H9 (cell line): ENCODE data around the gene SDHB. TPM values are rescaled to one million over a fixed set of nuclear protein-coding genes. Genes with fewer than 3 reads are reported as not detected.

ENCODE experiments used
- DNase-seq: peaks from one replicate; pipeline ENCODE4 v3.0.0-alpha.2; 2017
- H2AFZ ChIP-seq: one replicate; pipeline ENCODE4 v1.6.1; 2013; ENCODE audit warnings: mild to moderate bottlenecking, low read length, control low read depth, moderate library complexity
- H2AK5ac ChIP-seq: 2 replicates; pipeline ENCODE4 v1.6.1; 2013; ENCODE audit warnings: low read length, control low read depth, mixed read lengths; ENCODE audit not compliant: insufficient read length
- H2BK120ac ChIP-seq: one replicate; pipeline ENCODE4 v1.6.1; 2013; ENCODE audit warnings: low read depth, mild to moderate bottlenecking, low read length, control low read depth, inconsistent platforms; ENCODE audit not compliant: poor library complexity, severe bottlenecking
- H2BK12ac ChIP-seq: 2 replicates; pipeline ENCODE4 v1.6.1; 2013; ENCODE audit warnings: low read length, control low read depth, mixed read lengths, low read depth; ENCODE audit not compliant: insufficient read length
- H2BK15ac ChIP-seq: 2 replicates; pipeline ENCODE4 v1.6.1; 2013; ENCODE audit warnings: low read depth, low read length, control low read depth
- H2BK20ac ChIP-seq: one replicate; pipeline ENCODE4 v1.6.1; 2013; ENCODE audit warnings: low read depth, mild to moderate bottlenecking, low read length, control low read depth, inconsistent platforms; ENCODE audit not compliant: poor library complexity, severe bottlenecking
- H2BK5ac ChIP-seq: 2 replicates; pipeline ENCODE4 v1.6.1; 2013; ENCODE audit warnings: low read length, control low read depth, mixed read lengths; ENCODE audit not compliant: insufficient read length
- H3K14ac ChIP-seq: 2 replicates; pipeline ENCODE4 v1.6.1; 2013; ENCODE audit warnings: low read length, control low read depth; ENCODE audit not compliant: insufficient read depth
- H3K18ac ChIP-seq: 2 replicates; pipeline ENCODE4 v1.6.1; 2013; ENCODE audit warnings: low read depth, mild to moderate bottlenecking, mixed read lengths, low read length, control low read depth; ENCODE audit not compliant: insufficient read length
- H3K23ac ChIP-seq: 2 replicates; pipeline ENCODE4 v1.6.1; 2013; ENCODE audit warnings: low read length, control low read depth, mixed read lengths, low read depth; ENCODE audit not compliant: insufficient read length
- H3K23me2 ChIP-seq: 2 replicates; pipeline ENCODE4 v1.6.1; 2013; ENCODE audit warnings: low read depth, mild to moderate bottlenecking, mixed read lengths, low read length, control low read depth; ENCODE audit not compliant: insufficient read length, poor library complexity, severe bottlenecking
- H3K27ac ChIP-seq: 2 replicates; pipeline ENCODE4 v1.5.1; 2013; ENCODE audit warnings: low read length, control low read depth, mixed read lengths, low read depth; ENCODE audit not compliant: insufficient read length
- H3K27me3 ChIP-seq: 2 replicates; pipeline ENCODE4 v1.6.1; 2013; ENCODE audit warnings: low read length, control low read depth, inconsistent platforms; ENCODE audit not compliant: insufficient read depth
- H3K4ac ChIP-seq: 2 replicates; pipeline ENCODE4 v1.6.1; 2013; ENCODE audit warnings: low read depth, mild to moderate bottlenecking, control low read depth, inconsistent platforms, low read length, moderate library complexity
- H3K4me1 ChIP-seq: 2 replicates; pipeline ENCODE4 v1.6.1; 2013; ENCODE audit warnings: low read length, control low read depth, inconsistent platforms; ENCODE audit not compliant: insufficient read depth
- H3K4me2 ChIP-seq: 2 replicates; pipeline ENCODE4 v1.6.1; 2013; ENCODE audit warnings: low read length, control low read depth, mixed read lengths; ENCODE audit not compliant: insufficient read length, insufficient read depth
- H3K56ac ChIP-seq: 2 replicates; pipeline ENCODE4 v1.6.1; 2013; ENCODE audit warnings: low read depth, mild to moderate bottlenecking, mixed read lengths, low read length, control low read depth; ENCODE audit not compliant: insufficient read length
- H3K79me1 ChIP-seq: 2 replicates; pipeline ENCODE4 v1.6.1; 2013; ENCODE audit warnings: low read depth, mild to moderate bottlenecking, moderate library complexity, low read length, control low read depth, inconsistent platforms; ENCODE audit not compliant: insufficient read depth, poor library complexity, severe bottlenecking
- H3K79me2 ChIP-seq: 2 replicates; pipeline ENCODE4 v1.6.1; 2013; ENCODE audit warnings: low read length, control low read depth, inconsistent platforms; ENCODE audit not compliant: insufficient read depth
- H3K9ac ChIP-seq: 2 replicates; pipeline ENCODE4 v1.6.1; 2013; ENCODE audit warnings: low read length, control low read depth, mixed read lengths; ENCODE audit not compliant: insufficient read length; ENCODE audit errors: extremely low read depth
- H3K9me3 ChIP-seq: one replicate; pipeline ENCODE4 v1.6.1; 2013; ENCODE audit warnings: low read depth, low read length, inconsistent platforms; ENCODE audit not compliant: control insufficient read depth
- H3T11ph ChIP-seq: one replicate; pipeline ENCODE4 v1.6.1; 2013; ENCODE audit warnings: mild to moderate bottlenecking, low read length, control low read depth, inconsistent platforms
- H4K20me1 ChIP-seq: one replicate; pipeline ENCODE4 v1.6.1; 2013; ENCODE audit not compliant: control insufficient read depth, insufficient read length, insufficient read depth
- H4K5ac ChIP-seq: 2 replicates; pipeline ENCODE4 v1.6.1; 2013; ENCODE audit warnings: low read depth, mild to moderate bottlenecking, mixed read lengths, low read length, control low read depth; ENCODE audit not compliant: insufficient read length
- H4K8ac ChIP-seq: replicated peaks from 2 replicates; pipeline ENCODE4 v1.6.1; 2013; ENCODE audit warnings: low read length, control low read depth, mixed read lengths, low read depth; ENCODE audit not compliant: insufficient read length
- H4K91ac ChIP-seq: 2 replicates; pipeline ENCODE4 v1.6.1; 2013; ENCODE audit warnings: low read depth, mild to moderate bottlenecking, moderate library complexity, mixed read lengths, low read length, control low read depth; ENCODE audit not compliant: insufficient read length
- H3K27ac Mint-ChIP-seq, 3 experiments: 2 replicates in 2 of 3; 3 replicates in 1 of 3; pipeline ENCODE4 v1.8.0; 2020 to 2021; ENCODE audit warnings: mixed read lengths in 3 of 3, mild to moderate bottlenecking in 1 of 3, moderate library complexity in 1 of 3
- H3K27me3 Mint-ChIP-seq: 2 replicates; pipeline ENCODE4 v1.8.0; 2021; ENCODE audit warnings: low read depth, mild to moderate bottlenecking, moderate library complexity, mixed read lengths
- H3K36me3 Mint-ChIP-seq, 3 experiments: 2 replicates in 2 of 3; 3 replicates in 1 of 3; pipeline ENCODE4 v1.8.0; 2020 to 2021; ENCODE audit warnings: low read depth in 3 of 3, mixed read lengths in 3 of 3; ENCODE audit not compliant: insufficient read depth in 1 of 3
- H3K4me1 Mint-ChIP-seq, 2 experiments: 2 replicates each; pipeline ENCODE4 v1.8.0; 2020; ENCODE audit warnings: mixed read lengths in 2 of 2
- H3K4me3 Mint-ChIP-seq, 2 experiments: 2 replicates in 1 of 2; 3 replicates in 1 of 2; pipeline ENCODE4 v1.8.0; 2020 to 2021; ENCODE audit warnings: mild to moderate bottlenecking in 2 of 2, mixed read lengths in 2 of 2, moderate library complexity in 1 of 2
- H3K9me3 Mint-ChIP-seq, 2 experiments: 2 replicates in 1 of 2; 3 replicates in 1 of 2; pipeline ENCODE4 v1.8.0; 2020; ENCODE audit warnings: mild to moderate bottlenecking in 2 of 2, mixed read lengths in 2 of 2, moderate library complexity in 1 of 2
- CTCF ChIP-seq: fragments of 200-600 bp; sonication (generic); conservative IDR thresholded peaks from 3 replicates; pipeline ENCODE4 v1.8.0; 2021; ENCODE audit warnings: antibody characterized with exemption, mild to moderate bottlenecking
- WGBS: extraction: QIAGEN DNeasy Blood & Tissue Kit; methylation state at CpG from one replicate; pipeline ENCODE4 v1.1.7; 2013; ENCODE audit warnings: missing lambda C conversion rate, low lambda C conversion rate, mixed read lengths; ENCODE audit not compliant: insufficient read length; ENCODE audit errors: extremely low coverage; 5-methylcytosine and 5-hydroxymethylcytosine counted together
- total RNA-seq: library from RNA; stranded (reverse); gene quantifications from 2 replicates; pipeline ENCODE4 v1.2.1, GENCODE V29; 2021

SDHB gene
- total RNA-seq, 1 experiment from 2014 or later, result 77.5 TPM

- Histone ChIP-seq H3K4ac (no peak overlapping the region), H4K91ac (no peak overlapping the region), H3K9ac (no peak overlapping the region), H2BK15ac (no peak overlapping the region), H3K18ac (no peak overlapping the region), H3K4me1 (no peaks in the 10 kb centered on the region), H2AFZ (no peak overlapping the region), H4K5ac (no peak overlapping the region), H3K27me3 (no peaks in the 10 kb centered on the region), H3K14ac (no peak overlapping the region), H4K8ac (no peak overlapping the region), H3K4me2 (no peak overlapping the region), H2AK5ac (no peak overlapping the region), H3T11ph (no peak overlapping the region), H3K23me2 (no peaks in the 10 kb centered on the region), H3K9me3 (no peaks in the 10 kb centered on the region), H3K79me1 (no peaks in the 10 kb centered on the region), H2BK20ac (no peak overlapping the region), H3K79me2 (no peaks in the 10 kb centered on the region), H2BK5ac (no peak overlapping the region), H3K27ac (no peak overlapping the region), H2BK120ac (no peak overlapping the region), H3K23ac (no peak overlapping the region), H4K20me1 (no peaks in the 10 kb centered on the region), H2BK12ac (no peak overlapping the region), H3K56ac (no peak overlapping the region)
- DNase-seq, result no peak
- peaks cover 2% of the 10 kb centered on the region for H3K27me3 Mint-ChIP-seq
- peak overlapping the region in 1 of 3 experiments; percentile 15; a peak in 1 of 7 replicates for H3K27ac Mint-ChIP-seq
- TF ChIP-seq CTCF, result no peak
- no peaks in the 10 kb centered on the region for H3K4me1 Mint-ChIP-seq
- H3K9me3 Mint-ChIP-seq, result no peaks in the 10 kb centered on the region
- H3K4me3 Mint-ChIP-seq, result no peak overlapping the region
- no peaks in the 10 kb centered on the region for H3K36me3 Mint-ChIP-seq
- WGBS, result no CpG with 5 or more reads among the region's 3 CpGs
Observed at GRCh38 chr1:17082761-17083160, 28.9 kb upstream of the SDHB start.
